ENCODE data around the gene MEPCE.

GRCh38 chr7:100455206-100455605, 25.6 kb downstream of the MEPCE start:
- TF ChIP-seq CTCF (IDR thresholded peaks at IDR 0.05; ENCODE audit: poor library complexity) (no peak), EZH2 (IDR thresholded peaks at IDR 0.05; ENCODE audit: borderline replicate concordance) (no peak)

All from hepatocyte (in vitro differentiated cells).